ENCODE measurements around the gene TRERF1. TPM values are rescaled to one million over a fixed set of nuclear protein-coding genes. Genes with fewer than 3 reads are reported as not detected.

TRERF1 gene, protein sequence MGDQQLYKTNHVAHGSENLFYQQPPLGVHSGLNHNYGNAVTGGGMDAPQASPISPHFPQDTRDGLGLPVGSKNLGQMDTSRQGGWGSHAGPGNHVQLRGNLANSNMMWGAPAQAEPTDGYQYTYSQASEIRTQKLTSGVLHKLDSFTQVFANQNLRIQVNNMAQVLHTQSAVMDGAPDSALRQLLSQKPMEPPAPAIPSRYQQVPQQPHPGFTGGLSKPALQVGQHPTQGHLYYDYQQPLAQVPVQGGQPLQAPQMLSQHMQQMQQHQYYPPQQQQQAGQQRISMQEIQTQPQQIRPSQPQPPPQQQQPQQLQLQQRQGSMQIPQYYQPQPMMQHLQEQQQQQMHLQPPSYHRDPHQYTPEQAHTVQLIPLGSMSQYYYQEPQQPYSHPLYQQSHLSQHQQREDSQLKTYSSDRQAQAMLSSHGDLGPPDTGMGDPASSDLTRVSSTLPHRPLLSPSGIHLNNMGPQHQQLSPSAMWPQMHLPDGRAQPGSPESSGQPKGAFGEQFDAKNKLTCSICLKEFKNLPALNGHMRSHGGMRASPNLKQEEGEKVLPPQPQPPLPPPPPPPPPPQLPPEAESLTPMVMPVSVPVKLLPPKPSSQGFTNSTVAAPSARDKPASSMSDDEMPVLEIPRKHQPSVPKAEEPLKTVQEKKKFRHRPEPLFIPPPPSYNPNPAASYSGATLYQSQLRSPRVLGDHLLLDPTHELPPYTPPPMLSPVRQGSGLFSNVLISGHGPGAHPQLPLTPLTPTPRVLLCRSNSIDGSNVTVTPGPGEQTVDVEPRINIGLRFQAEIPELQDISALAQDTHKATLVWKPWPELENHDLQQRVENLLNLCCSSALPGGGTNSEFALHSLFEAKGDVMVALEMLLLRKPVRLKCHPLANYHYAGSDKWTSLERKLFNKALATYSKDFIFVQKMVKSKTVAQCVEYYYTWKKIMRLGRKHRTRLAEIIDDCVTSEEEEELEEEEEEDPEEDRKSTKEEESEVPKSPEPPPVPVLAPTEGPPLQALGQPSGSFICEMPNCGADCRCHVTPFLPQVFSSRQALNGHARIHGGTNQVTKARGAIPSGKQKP (N-terminal part only)
- under 1 TPM; 0.47 to 0.87 (median 0.50) TPM for total RNA-seq

GRCh38 chr6:42451333-42452170 is at the start of gene TRERF1:
TRERF1 (minus strand) TSS chr6:42451926; CDS start chr6:42269590, 182,336 bp downstream.
- in situ Hi-C loops (cut with MboI; ENCODE audit: low sequenced_read_pairs in 4 of 4), result no loop called here

DNA sequence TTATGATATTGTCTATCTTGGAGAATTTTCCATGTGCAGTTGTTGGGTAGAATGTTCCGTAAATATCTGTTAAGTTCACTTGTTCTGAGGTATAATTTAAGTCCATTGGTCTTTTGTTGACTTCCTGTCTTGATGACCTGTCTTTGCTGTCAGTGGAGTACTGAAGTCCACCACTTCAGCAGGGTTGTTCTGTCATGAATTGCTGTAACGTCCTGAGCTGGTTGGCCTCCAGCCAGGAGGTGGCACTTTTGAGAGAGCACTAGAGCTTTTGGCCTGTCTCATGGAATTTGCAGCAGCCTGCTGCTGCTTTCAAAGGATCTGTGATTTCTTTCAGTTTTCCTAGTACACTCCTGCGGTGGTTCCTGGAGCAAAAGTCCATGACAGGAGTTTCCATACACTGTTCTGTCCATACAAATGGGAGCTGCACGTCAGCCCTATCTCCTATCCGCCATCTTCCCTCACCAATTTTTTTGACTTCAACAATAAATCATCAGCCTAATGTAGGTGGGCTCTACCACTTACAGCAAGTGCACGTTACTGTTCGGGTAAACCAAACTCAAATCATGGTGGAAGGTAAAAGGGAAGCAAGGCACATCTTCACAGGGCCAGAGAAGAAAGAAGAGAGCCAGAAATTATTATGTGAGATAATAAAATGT is 46.9 kb upstream of the TRERF1 start:
- TF ChIP-seq CTCF (IDR thresholded peaks at IDR 0.05 in 4 of 5, conservative IDR thresholded peaks at IDR 0.05 in 1 of 5), result no peak
- TF ChIP-seq POLR2A (IDR thresholded peaks at IDR 0.05), result no peak
- DNase-seq (no peak), ATAC-seq (no peak)
- intact Hi-C loops (cut with DNase I; ENCODE audit: low total_unique reads), result no loop called here
- no peak overlapping the region for H3K4me3 ChIP-seq
- H3K9me3 ChIP-seq, result no peaks in the 10 kb centered on the region
- in situ Hi-C loops (cut with MboI; ENCODE audit: low sequenced_read_pairs in 4 of 4), result no loop called here
- no peaks in the 10 kb centered on the region for H3K4me1 ChIP-seq
- no peaks in the 10 kb centered on the region for H3K27me3 ChIP-seq
- no peaks in the 10 kb centered on the region for H3K36me3 ChIP-seq
- H3K27ac ChIP-seq, result no peak overlapping the region

More at GRCh38 chr6:42451333-42452170, at the start of gene TRERF1:
- H3K27ac ChIP-seq, result peak within 1 kb of the TSS; percentile 63 to 77 (median 70)
- H3K27me3 ChIP-seq, result no peaks in the 10 kb centered on the region
- peaks cover 0 to 13% of the 10 kb centered on the region in 2 donors for H3K4me1 ChIP-seq
- intact Hi-C loops (cut with DNase I; ENCODE audit: low total_unique reads), result loop anchor here (5.0 kb wide), 1 partner anchor 189 kb away; no protein-coding TSS in a partner anchor
- DNase-seq (no peak), ATAC-seq (no peak)
- peak within 1 kb of the TSS; percentile 60 to 92 (median 71) for H3K4me3 ChIP-seq
- TF ChIP-seq CTCF (IDR thresholded peaks at IDR 0.05 in 4 of 5, conservative IDR thresholded peaks at IDR 0.05 in 1 of 5) (no peak), POLR2A (IDR thresholded peaks at IDR 0.05) (no peak)
- H3K9me3 ChIP-seq, result no peaks in the 10 kb centered on the region
- no peaks in the 10 kb centered on the region for H3K36me3 ChIP-seq

GRCh38 chr6:42493914-42494539 is 42.3 kb upstream of the TRERF1 start:
- in situ Hi-C loops (cut with MboI; ENCODE audit: low sequenced_read_pairs in 4 of 4) (no loop called here), intact Hi-C loops (cut with DNase I; ENCODE audit: low total_unique reads) (no loop called here)
- H3K4me1 ChIP-seq, result no peaks in the 10 kb centered on the region
- no peaks in the 10 kb centered on the region for H3K9me3 ChIP-seq
- ATAC-seq (no peak), DNase-seq (no peak)
- no peak overlapping the region for H3K4me3 ChIP-seq
- H3K27me3 ChIP-seq, result no peaks in the 10 kb centered on the region
- TF ChIP-seq CTCF (IDR thresholded peaks at IDR 0.05 in 4 of 5, conservative IDR thresholded peaks at IDR 0.05 in 1 of 5) (no peak), POLR2A (IDR thresholded peaks at IDR 0.05) (no peak)
- no peak overlapping the region for H3K27ac ChIP-seq
- H3K36me3 ChIP-seq, result no peaks in the 10 kb centered on the region

Data from gastrocnemius medialis (tissue), 4 donors.